Brain microvascular endothelial cell (primary cell): Measurements from ENCODE around the gene ASPSCR1.

Experiments used
- DNase-seq: peaks from one replicate; pipeline ENCODE4 v3.0.0-alpha.2; 2020
- H3K27ac ChIP-seq: fragments of 250-450 bp; sonication (Bioruptor Pico); 2 replicates; pipeline ENCODE4 v1.5.1; 2020; ENCODE audit warnings: mild to moderate bottlenecking, moderate library complexity
- H3K27me3 ChIP-seq: fragments of 250-450 bp; sonication (Bioruptor Pico); replicated peaks from 2 replicates; pipeline ENCODE4 v1.5.1; 2020; ENCODE audit warnings: mild to moderate bottlenecking
- H3K36me3 ChIP-seq: fragments of 250-450 bp; sonication (Bioruptor Pico); replicated peaks from 2 replicates; pipeline ENCODE4 v1.5.1; 2020; ENCODE audit warnings: mild to moderate bottlenecking
- H3K4me3 ChIP-seq: 2 replicates; pipeline ENCODE4 v1.5.1; 2011; ENCODE audit warnings: low read depth, mild to moderate bottlenecking, control low read depth, low read length, moderate library complexity
- in situ Hi-C: cut with HindIII; loops from 2 replicates; pipeline ENCODE4 v1.10.0; 2017; ENCODE audit warnings: low sequenced_read_pairs, low pct_ligation_motif_present
- TF ChIP-seq, protein P1 (sequence below): IDR thresholded peaks from 2 replicates; pipeline ENCODE4 v1.5.1; 2011; ENCODE audit warnings: low read depth, mild to moderate bottlenecking, moderate library complexity, low read length, control low read depth, inconsistent platforms; ENCODE audit errors: missing control alignments

ASPSCR1 gene

DNA sequence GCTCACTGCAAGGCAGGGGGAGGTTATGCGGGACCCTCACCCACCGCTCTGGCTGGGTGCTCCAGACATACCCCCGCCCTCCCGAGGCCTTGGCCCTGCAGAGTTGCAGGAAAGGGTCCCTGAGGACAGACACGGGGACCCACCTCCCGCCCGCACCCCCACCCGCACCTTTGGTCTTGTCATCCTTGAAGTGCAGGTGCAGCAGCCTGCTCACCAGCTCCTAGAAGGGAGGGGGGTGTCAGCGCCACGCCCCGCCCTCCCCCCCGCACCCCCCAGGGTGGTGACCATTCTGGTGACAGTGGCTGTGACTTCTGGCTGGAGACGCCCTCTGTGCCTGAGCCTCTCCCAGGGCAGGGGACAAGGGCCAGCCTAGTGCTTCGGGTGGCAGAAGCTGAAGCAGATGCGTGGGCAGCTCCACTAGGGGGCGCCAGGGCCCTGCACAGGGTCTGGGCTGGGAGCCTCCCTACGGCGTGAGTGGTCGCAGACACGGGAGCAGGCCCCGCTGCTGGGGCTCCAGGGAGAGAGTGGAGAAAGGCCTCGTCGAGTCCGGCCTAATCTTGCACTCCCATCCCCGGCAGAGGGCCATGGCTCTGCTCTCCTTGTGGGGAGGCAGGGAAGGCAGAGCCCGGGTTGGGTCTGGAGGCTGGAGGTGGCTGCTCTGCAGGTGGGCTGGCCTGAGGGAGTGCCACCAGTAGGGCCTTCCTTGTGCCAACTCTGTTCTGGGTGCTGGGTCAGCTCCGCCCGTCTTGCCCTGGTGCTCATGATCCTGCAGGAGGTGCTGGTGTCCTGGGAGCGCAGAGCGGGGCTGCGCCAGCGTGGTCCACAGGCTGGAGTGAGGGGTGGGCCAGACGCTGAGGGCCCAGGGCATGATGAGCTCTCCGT, 42.5 kb downstream of the ASPSCR1 start:
- TF ChIP-seq, protein P1, sequence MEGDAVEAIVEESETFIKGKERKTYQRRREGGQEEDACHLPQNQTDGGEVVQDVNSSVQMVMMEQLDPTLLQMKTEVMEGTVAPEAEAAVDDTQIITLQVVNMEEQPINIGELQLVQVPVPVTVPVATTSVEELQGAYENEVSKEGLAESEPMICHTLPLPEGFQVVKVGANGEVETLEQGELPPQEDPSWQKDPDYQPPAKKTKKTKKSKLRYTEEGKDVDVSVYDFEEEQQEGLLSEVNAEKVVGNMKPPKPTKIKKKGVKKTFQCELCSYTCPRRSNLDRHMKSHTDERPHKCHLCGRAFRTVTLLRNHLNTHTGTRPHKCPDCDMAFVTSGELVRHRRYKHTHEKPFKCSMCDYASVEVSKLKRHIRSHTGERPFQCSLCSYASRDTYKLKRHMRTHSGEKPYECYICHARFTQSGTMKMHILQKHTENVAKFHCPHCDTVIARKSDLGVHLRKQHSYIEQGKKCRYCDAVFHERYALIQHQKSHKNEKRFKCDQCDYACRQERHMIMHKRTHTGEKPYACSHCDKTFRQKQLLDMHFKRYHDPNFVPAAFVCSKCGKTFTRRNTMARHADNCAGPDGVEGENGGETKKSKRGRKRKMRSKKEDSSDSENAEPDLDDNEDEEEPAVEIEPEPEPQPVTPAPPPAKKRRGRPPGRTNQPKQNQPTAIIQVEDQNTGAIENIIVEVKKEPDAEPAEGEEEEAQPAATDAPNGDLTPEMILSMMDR = peak; percentile 88

DNA sequence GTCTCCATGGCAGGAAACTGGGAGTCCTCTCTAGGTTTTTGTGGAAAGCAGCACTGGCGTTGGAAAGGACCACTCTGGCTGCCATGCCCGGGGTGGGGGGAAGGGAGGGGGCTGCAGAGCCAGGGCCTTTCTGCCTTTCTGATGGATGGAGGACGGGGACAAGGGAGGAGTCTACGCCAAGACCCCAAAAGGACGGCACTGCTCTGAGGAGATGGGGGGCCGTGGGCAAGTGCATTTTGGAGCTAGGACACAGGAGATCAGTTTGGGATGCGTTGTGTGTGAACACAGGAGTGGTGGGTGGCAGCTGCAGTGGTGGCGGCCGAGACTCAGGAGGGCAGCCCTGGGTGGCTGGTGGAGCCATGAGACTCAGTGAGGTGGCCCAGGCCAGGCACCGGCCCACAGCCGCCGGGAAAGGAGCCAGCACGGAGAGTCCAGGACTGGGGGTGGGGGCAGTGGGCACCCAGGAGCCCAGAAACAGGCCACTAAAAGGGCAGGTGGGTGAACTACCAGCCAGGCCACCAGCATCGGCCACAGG, 43.2 kb downstream of the ASPSCR1 start:
- no peak for DNase-seq
- in situ Hi-C loops = no loop called here
- Histone ChIP-seq H3K27ac (no peak overlapping the region), H3K27me3 (no peaks in the 10 kb centered on the region), H3K4me3 (no peak overlapping the region), H3K36me3 (no peaks in the 10 kb centered on the region)
- TF ChIP-seq, protein P1 = no peak

More for the DNA sequence above, 42.5 kb downstream of the ASPSCR1 start:
- no peak for DNase-seq
- no peak overlapping the region for H3K4me3 ChIP-seq
- H3K36me3 ChIP-seq = no peaks in the 10 kb centered on the region
- no peaks in the 10 kb centered on the region for H3K27me3 ChIP-seq
- in situ Hi-C loops = no loop called here
- H3K27ac ChIP-seq = no peak overlapping the region

DNA sequence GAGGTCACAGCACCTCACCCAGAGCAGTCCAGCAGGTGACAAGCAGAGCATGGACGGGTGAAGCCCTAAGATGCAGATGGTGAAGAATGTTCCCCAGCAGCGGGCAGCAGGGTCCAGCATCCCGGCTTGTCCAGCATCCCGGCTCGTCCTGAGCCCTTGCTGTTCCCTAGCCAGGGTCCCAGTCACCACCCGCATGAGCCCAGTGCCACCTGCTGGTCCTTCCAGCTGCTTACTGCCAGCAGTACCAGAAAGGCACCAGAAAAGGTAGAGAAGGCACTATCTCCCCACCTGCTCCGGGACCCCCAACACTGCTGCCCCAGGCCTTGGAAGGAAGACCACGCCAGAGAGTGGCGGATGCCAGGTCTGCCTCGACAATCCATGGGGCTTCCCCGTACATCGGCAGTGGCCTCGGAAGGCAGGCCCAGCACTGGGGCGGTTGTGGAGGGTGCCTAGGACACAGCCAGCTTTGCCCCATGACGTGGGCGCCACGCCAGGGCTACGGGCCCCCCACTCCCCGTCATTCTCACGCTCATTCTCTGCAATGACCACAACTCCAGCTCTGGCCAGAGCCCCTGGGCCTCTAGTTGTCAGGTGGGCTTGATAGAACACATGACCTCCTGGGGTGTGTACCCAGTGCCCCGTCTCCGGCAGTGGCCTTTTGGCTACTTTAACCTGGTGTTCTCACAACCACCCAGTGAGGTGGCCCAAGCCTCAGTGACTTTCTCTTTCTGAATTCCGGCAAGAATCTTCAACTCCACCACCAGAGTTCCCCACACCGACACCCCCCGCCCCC, 43.9 kb downstream of the ASPSCR1 start:
- Histone ChIP-seq H3K27me3 (no peaks in the 10 kb centered on the region), H3K36me3 (no peaks in the 10 kb centered on the region), H3K27ac (no peak overlapping the region), H3K4me3 (peak overlapping the region; percentile 77)
- TF ChIP-seq, protein P1 = peak; percentile 84
- in situ Hi-C loops = no loop called here
- peak; percentile 59 for DNase-seq

DNA sequence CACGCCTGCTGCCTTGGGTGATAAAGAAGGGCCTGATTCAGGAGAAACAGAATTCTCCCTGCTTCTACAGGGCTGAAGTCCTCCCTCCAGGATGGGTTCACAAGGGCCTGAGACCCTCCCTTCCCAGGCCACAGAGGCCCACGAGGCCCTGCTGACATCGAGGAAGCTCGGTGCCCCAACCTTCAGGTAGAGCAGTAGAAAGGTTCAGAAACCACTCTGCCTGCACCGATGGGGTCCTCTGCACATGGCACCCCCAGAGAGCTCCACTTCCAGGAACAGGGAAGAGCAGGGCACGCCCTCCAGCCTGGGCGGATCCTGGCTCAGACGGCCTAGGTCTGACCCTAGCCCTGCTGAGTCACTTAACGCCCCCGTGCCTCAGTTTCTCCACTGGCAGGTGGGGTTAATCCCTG, 44.5 kb downstream of the ASPSCR1 start:
- no peaks in the 10 kb centered on the region for H3K36me3 ChIP-seq
- DNase-seq = no peak
- H3K4me3 ChIP-seq = peak overlapping the region; percentile 77
- H3K27me3 ChIP-seq = no peaks in the 10 kb centered on the region
- TF ChIP-seq, protein P1 = no peak
- in situ Hi-C loops = no loop called here
- no peak overlapping the region for H3K27ac ChIP-seq

DNA sequence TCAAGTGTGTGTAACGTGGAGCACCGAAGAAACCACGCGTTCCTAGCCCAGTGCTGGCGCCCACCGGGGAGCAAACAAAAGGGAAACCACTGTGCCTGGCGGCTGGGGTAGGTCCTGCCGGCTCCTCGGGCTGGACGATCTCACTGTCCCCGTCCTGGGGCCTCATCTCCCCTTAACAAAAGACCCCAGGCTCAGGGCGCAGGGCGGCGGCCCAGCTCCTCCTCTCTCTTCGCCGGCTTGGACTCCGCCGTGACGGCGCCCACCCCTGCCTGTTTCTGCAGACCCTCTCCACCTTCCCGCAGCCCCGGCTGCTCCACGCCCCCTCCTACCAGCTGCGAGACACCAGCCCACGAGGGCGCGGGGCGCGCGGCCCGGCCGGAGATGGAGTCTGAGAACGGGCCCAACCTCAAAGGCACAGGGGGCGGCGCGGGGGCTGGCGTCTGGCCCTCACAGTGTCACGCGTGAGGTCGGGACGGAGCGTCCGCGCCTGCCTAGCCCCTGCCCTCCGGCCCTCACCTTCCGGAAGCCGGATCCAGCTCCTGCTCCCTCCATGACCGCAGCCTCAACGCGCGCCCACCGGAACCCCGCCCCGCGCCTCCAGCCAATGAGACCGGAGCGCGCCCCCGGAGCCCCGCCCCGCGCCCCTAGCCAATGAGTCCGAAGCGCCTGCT, 45.0 kb downstream of the ASPSCR1 start, which contains the start of gene CENPX:
Gene CENPX, minus strand, starts transcription at position 569 of the 671 bp plus-strand sequence. Its CDS starts 17 bp downstream, at position 552.
- Histone ChIP-seq H3K36me3 (no peaks in the 10 kb centered on the region), H3K27me3 (no peaks in the 10 kb centered on the region), H3K4me3 (peak within 1 kb of the TSS; percentile 77), H3K27ac (no peak within 1 kb of the TSS)
- TF ChIP-seq, protein P1 = no peak
- in situ Hi-C loops = no loop called here
- DNase-seq = no peak
